ENCODE results near the gene MYLK.

DNA sequence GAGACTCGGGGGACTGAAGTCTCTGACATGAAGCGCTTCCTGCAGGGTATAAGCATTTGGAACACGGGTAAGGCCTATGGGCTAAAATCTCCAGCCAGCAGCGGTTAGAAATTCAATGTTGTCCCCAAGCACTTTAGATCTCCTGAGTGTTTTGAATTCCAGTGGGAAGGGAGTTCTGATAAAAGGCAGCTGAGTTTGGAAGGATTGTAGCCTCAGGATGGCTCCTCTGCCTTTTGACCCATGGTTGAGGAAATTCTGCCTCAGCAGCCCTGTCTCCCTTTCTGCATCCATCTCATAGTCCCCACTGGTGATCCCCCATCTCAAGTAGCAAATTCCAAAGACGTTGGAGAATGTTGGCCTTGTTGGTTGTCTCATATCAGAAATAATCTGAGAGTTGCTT, 275.1 kb downstream of the MYLK start:
- TF ChIP-seq, protein P1, sequence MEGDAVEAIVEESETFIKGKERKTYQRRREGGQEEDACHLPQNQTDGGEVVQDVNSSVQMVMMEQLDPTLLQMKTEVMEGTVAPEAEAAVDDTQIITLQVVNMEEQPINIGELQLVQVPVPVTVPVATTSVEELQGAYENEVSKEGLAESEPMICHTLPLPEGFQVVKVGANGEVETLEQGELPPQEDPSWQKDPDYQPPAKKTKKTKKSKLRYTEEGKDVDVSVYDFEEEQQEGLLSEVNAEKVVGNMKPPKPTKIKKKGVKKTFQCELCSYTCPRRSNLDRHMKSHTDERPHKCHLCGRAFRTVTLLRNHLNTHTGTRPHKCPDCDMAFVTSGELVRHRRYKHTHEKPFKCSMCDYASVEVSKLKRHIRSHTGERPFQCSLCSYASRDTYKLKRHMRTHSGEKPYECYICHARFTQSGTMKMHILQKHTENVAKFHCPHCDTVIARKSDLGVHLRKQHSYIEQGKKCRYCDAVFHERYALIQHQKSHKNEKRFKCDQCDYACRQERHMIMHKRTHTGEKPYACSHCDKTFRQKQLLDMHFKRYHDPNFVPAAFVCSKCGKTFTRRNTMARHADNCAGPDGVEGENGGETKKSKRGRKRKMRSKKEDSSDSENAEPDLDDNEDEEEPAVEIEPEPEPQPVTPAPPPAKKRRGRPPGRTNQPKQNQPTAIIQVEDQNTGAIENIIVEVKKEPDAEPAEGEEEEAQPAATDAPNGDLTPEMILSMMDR (IDR thresholded peaks at IDR 0.05; ENCODE audit: low read depth, low read length, missing input control) = no peak
- TF ChIP-seq SP1 (IDR thresholded peaks at IDR 0.05) (no peak), NR2F2 (IDR thresholded peaks at IDR 0.05) (no peak), TAF1 (conservative IDR thresholded peaks at IDR 0.05) (no peak), RAD21 (IDR thresholded peaks at IDR 0.05) (no peak), RXRA (IDR thresholded peaks at IDR 0.05) (no peak), HNF4G (IDR thresholded peaks at IDR 0.05) (no peak), YY1 (IDR thresholded peaks at IDR 0.05) (no peak)
- TF ChIP-seq, protein P2, sequence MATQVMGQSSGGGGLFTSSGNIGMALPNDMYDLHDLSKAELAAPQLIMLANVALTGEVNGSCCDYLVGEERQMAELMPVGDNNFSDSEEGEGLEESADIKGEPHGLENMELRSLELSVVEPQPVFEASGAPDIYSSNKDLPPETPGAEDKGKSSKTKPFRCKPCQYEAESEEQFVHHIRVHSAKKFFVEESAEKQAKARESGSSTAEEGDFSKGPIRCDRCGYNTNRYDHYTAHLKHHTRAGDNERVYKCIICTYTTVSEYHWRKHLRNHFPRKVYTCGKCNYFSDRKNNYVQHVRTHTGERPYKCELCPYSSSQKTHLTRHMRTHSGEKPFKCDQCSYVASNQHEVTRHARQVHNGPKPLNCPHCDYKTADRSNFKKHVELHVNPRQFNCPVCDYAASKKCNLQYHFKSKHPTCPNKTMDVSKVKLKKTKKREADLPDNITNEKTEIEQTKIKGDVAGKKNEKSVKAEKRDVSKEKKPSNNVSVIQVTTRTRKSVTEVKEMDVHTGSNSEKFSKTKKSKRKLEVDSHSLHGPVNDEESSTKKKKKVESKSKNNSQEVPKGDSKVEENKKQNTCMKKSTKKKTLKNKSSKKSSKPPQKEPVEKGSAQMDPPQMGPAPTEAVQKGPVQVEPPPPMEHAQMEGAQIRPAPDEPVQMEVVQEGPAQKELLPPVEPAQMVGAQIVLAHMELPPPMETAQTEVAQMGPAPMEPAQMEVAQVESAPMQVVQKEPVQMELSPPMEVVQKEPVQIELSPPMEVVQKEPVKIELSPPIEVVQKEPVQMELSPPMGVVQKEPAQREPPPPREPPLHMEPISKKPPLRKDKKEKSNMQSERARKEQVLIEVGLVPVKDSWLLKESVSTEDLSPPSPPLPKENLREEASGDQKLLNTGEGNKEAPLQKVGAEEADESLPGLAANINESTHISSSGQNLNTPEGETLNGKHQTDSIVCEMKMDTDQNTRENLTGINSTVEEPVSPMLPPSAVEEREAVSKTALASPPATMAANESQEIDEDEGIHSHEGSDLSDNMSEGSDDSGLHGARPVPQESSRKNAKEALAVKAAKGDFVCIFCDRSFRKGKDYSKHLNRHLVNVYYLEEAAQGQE (IDR thresholded peaks at IDR 0.05) = no peak
- TF ChIP-seq, protein P3, sequence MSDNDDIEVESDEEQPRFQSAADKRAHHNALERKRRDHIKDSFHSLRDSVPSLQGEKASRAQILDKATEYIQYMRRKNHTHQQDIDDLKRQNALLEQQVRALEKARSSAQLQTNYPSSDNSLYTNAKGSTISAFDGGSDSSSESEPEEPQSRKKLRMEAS (IDR thresholded peaks at IDR 0.05) = no peak

Data from liver (tissue), 3 donors.